ENCODE results near the gene SPATA20. TPM values are rescaled to one million over a fixed set of nuclear protein-coding genes. Genes with fewer than 3 reads are reported as not detected.

SPATA20 gene
- total and polyA plus RNA-seq, 2 donors from 2014 or later, result 52.7 to 60.4 TPM

DNA sequence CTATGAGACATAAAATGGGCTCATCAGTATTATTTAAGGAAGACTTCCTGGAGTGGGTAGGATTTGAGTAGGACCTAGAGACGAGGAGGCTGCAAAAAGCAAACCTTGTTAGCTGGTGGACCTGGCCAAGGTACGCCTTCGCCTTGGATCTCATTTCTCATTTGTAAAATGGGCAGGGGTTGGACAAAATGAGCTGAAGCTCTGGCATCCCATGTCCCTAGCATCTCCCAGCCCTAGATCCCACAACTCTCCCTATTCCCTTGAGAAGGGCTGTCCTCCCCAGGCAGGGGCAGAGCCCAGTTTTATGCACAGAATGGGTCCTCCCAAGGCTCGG is 306 bp upstream of the SPATA20 start:
- TF ChIP-seq, protein P1, sequence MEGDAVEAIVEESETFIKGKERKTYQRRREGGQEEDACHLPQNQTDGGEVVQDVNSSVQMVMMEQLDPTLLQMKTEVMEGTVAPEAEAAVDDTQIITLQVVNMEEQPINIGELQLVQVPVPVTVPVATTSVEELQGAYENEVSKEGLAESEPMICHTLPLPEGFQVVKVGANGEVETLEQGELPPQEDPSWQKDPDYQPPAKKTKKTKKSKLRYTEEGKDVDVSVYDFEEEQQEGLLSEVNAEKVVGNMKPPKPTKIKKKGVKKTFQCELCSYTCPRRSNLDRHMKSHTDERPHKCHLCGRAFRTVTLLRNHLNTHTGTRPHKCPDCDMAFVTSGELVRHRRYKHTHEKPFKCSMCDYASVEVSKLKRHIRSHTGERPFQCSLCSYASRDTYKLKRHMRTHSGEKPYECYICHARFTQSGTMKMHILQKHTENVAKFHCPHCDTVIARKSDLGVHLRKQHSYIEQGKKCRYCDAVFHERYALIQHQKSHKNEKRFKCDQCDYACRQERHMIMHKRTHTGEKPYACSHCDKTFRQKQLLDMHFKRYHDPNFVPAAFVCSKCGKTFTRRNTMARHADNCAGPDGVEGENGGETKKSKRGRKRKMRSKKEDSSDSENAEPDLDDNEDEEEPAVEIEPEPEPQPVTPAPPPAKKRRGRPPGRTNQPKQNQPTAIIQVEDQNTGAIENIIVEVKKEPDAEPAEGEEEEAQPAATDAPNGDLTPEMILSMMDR (IDR thresholded peaks at IDR 0.05; ENCODE audit: borderline replicate concordance, extremely low read depth, insufficient read depth), result no peak
- Histone ChIP-seq H3K27me3 (ENCODE audit: control insufficient read depth, insufficient read depth, low read length) (no peaks in the 10 kb centered on the region), H3K27ac (ENCODE audit: low read depth in 2 of 2, low read length in 2 of 2) (peak overlapping the region in 1 of 2 donors; percentile 43), H3K4me1 (ENCODE audit: control insufficient read depth in 2 of 3, insufficient read depth in 2 of 3, low read depth in 1 of 3, low read length in 3 of 3) (peaks cover 0 to 21% (median 9%) of the 10 kb centered on the region in 3 donors), H3K9ac (ENCODE audit: low read length in 3 of 3) (peak overlapping the region in 2 of 3 donors; percentile 60 to 70), H3K36me3 (ENCODE audit: control insufficient read depth in 2 of 3, insufficient read depth in 3 of 3, low read length in 3 of 3) (no peaks in the 10 kb centered on the region), H3K4me3 (ENCODE audit: low read length in 3 of 3) (peak overlapping the region in 1 of 3 donors; percentile 61), H3K9me3 (ENCODE audit: control insufficient read depth in 2 of 3, insufficient read depth in 1 of 3, low read length in 3 of 3) (no peaks in the 10 kb centered on the region)
- no peak for FAIRE-seq
- DNase-seq, result no peak
- intact Hi-C loops (cut with DNase I), result loop anchor here (5.0 to 10.0 kb wide), 3 partner anchors 81 to 408 kb away; no protein-coding TSS in a partner anchor

DNA sequence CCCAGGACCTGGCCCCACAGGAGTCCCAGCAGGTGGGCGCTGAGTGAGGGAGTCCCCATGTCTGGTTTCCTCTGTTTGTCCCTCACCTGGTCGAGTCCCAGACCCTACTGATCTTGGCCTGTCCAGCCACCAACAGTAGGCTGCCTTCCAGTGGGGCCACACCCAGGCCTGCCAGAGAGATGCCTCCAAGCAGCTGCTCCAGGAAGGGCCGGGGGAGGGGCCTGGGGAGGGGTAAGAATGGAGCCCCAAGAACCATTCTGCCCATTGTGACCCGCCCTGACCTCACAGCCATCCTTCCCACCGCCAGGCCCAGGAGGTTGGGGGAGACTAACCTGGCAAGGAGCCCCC is 736 bp downstream of the SPATA20 start:
- TF ChIP-seq, protein P1 (IDR thresholded peaks at IDR 0.05; ENCODE audit: borderline replicate concordance, extremely low read depth, insufficient read depth), result no peak
- FAIRE-seq (no peak), DNase-seq (no peak)
- Histone ChIP-seq H3K4me3 (ENCODE audit: low read length in 3 of 3) (peak overlapping the region; percentile 46 to 61 (median 61)), H3K9me3 (ENCODE audit: control insufficient read depth in 2 of 3, insufficient read depth in 1 of 3, low read length in 3 of 3) (no peaks in the 10 kb centered on the region), H3K36me3 (ENCODE audit: control insufficient read depth in 2 of 3, insufficient read depth in 3 of 3, low read length in 3 of 3) (no peaks in the 10 kb centered on the region), H3K27ac (ENCODE audit: low read depth in 2 of 2, low read length in 2 of 2) (peak overlapping the region in 1 of 2 donors; percentile 74), H3K9ac (ENCODE audit: low read length in 3 of 3) (peak overlapping the region in 1 of 3 donors; percentile 60), H3K27me3 (ENCODE audit: control insufficient read depth, insufficient read depth, low read length) (no peaks in the 10 kb centered on the region), H3K4me1 (ENCODE audit: control insufficient read depth in 2 of 3, insufficient read depth in 2 of 3, low read depth in 1 of 3, low read length in 3 of 3) (peaks cover 0 to 17% (median 4%) of the 10 kb centered on the region in 3 donors)
- intact Hi-C loops (cut with DNase I), result loop anchor here (5.0 to 10.0 kb wide), 3 partner anchors 80 to 407 kb away; no protein-coding TSS in a partner anchor

DNA sequence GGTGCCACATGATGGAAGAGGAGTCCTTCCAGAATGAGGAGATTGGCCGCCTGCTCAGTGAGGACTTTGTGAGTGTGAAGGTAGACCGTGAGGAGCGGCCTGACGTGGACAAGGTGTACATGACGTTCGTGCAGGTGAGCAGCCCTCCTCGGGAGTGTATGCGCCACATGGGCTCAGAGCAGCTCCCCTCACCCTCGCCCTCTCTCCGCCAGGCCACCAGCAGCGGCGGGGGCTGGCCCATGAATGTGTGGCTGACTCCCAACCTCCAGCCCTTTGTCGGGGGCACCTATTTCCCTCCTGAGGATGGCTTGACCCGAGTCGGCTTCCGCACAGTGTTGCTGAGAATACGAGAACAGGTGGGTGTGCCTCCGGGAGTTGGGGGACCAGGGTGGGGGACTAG is 1.9 kb downstream of the SPATA20 start:
- FAIRE-seq, result no peak
- Histone ChIP-seq H3K27me3 (ENCODE audit: control insufficient read depth, insufficient read depth, low read length) (no peaks in the 10 kb centered on the region), H3K9me3 (ENCODE audit: control insufficient read depth in 2 of 3, insufficient read depth in 1 of 3, low read length in 3 of 3) (no peaks in the 10 kb centered on the region), H3K36me3 (ENCODE audit: control insufficient read depth in 2 of 3, insufficient read depth in 3 of 3, low read length in 3 of 3) (no peaks in the 10 kb centered on the region), H3K9ac (ENCODE audit: low read length in 3 of 3) (no peak overlapping the region), H3K4me1 (ENCODE audit: control insufficient read depth in 2 of 3, insufficient read depth in 2 of 3, low read depth in 1 of 3, low read length in 3 of 3) (peaks cover 0 to 9% (median 4%) of the 10 kb centered on the region in 3 donors), H3K27ac (ENCODE audit: low read depth in 2 of 2, low read length in 2 of 2) (no peak overlapping the region), H3K4me3 (ENCODE audit: low read length in 3 of 3) (no peak overlapping the region)
- intact Hi-C loops (cut with DNase I), result loop anchor here (5.0 to 10.0 kb wide), 3 partner anchors 78 to 406 kb away; no protein-coding TSS in a partner anchor
- TF ChIP-seq, protein P1 (IDR thresholded peaks at IDR 0.05; ENCODE audit: borderline replicate concordance, extremely low read depth, insufficient read depth), result no peak
- no peak for DNase-seq
